HUES6 (cell line): Measurements from ENCODE around the gene EIF4B.

Experiments
- H3K27ac ChIP-seq: 2 replicates; pipeline ENCODE4 v1.7.0; 2013; ENCODE audit warnings: low read depth, mild to moderate bottlenecking, low read length, inconsistent platforms
- H3K27me3 ChIP-seq: 2 replicates; pipeline ENCODE4 v1.6.1; 2013; ENCODE audit warnings: low read length; ENCODE audit not compliant: control insufficient read depth, insufficient read depth
- H3K36me3 ChIP-seq: 2 replicates; pipeline ENCODE4 v1.6.1; 2013; ENCODE audit warnings: low read length; ENCODE audit not compliant: control insufficient read depth, insufficient read depth
- H3K4me1 ChIP-seq: 2 replicates; pipeline ENCODE4 v1.6.1; 2013; ENCODE audit warnings: low read length; ENCODE audit not compliant: control insufficient read depth, insufficient read depth
- H3K4me3 ChIP-seq: 2 replicates; pipeline ENCODE4 v1.5.1; 2013; ENCODE audit warnings: low read depth, low read length
- H3K9ac ChIP-seq: one replicate; pipeline ENCODE4 v1.6.1; 2013; ENCODE audit warnings: mild to moderate bottlenecking, low read length
- H3K9me3 ChIP-seq: 2 replicates; pipeline ENCODE4 v1.6.1; 2013; ENCODE audit warnings: low read depth, low read length; ENCODE audit not compliant: control insufficient read depth, insufficient read depth

The EIF4B gene

DNA sequence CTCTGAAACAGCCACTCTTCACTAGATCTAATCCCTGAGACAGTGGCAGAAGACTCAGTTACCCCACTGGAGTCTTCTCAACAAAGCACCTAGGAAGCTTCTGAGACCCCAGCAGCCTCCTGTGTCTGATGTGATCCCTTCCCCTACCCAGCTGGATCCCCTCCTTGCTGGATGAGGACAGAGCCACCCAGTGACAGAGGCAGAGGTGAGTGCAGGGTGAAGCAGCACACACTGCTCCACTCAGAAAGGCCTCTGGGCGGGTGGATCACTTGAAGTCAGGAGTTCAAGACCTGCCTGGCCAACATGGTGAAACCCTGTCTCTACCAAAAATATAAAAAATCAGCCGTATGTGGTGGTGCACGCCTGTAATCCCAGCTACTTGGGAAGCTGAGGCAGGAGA is 70.2 kb downstream of the EIF4B start:
- Histone ChIP-seq H3K27me3 (peaks cover 13% of the 10 kb centered on the region), H3K4me1 (peaks cover 20% of the 10 kb centered on the region), H3K36me3 (peaks cover 12% of the 10 kb centered on the region; the same call in 1 of the 2 replicates), H3K9me3 (no peaks in the 10 kb centered on the region), H3K4me3 (no peak overlapping the region), H3K9ac (no peak overlapping the region), H3K27ac (no peak overlapping the region)

DNA sequence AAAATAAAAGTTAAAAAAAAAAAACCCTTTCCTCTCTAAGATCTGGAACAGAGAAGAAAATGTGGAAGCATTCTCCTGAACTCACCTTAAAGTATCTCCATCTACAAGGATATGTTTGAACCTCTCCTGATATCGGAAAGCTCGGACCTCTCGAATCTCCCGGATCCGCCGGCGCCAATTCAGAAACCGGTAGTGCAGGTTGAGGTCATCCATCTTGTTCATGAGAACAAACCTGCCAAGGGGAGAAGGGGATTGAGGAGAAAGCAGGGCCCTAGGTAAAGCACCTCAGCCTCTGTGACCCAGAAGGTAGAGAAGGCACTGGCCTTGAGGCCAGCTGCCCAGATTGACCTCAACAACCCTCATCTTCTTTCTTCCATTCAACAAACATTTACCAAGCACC is 70.8 kb downstream of the EIF4B start:
- Histone ChIP-seq H3K27ac (no peak overlapping the region), H3K36me3 (peaks cover 12% of the 10 kb centered on the region; the same call in 1 of the 2 replicates), H3K9ac (no peak overlapping the region)

DNA sequence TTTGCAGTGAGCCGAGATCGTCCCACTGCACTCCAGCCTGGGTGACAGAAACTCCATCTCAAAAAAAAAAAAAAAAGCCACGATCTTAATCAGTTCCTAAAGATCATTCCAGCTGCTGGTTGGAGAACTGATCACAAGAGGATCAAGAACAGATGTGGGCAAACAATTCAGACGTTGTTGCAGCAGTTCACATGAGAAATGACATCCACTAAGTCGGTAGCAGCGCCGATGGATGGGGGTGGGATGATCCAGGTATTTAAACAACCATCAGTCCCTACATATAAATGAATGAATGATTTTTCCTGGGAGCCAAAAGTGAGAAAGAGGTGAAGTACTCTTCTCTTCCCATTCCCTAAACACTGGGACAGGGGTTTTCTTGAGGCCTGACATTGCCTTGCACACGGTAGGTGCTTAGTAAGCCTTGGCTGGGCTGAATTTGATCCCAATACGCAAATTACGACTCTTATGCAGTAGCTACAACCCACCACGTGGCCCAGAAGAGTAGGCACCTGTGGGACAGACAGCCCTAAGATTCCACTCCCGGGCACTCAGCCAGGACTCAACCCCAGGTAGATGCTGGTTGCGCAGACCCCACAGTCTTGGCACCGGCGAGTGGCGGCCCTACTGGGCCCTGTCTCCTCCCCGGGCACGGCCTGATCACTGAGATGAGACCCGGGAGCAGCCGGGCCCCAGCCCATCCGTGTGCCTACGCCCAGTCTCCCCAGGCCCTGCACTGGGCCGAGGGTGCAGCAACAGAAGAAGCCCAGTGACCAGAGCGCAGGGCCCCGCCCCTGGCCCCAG is 72.4 kb downstream of the EIF4B start:
- H3K27ac ChIP-seq = no peak overlapping the region
- no peaks in the 10 kb centered on the region for H3K9me3 ChIP-seq
- peaks cover 21% of the 10 kb centered on the region for H3K27me3 ChIP-seq
- peak overlapping the region; percentile 66 for H3K4me3 ChIP-seq
- H3K9ac ChIP-seq = peak overlapping the region; percentile 47
- peaks cover 12% of the 10 kb centered on the region; the same call in 1 of the 2 replicates for H3K36me3 ChIP-seq
- H3K4me1 ChIP-seq = peaks cover 9% of the 10 kb centered on the region

More for the DNA sequence above, 70.8 kb downstream of the EIF4B start:
- peaks cover 18% of the 10 kb centered on the region for H3K27me3 ChIP-seq
- H3K4me3 ChIP-seq = no peak overlapping the region
- no peaks in the 10 kb centered on the region for H3K9me3 ChIP-seq
- H3K4me1 ChIP-seq = peaks cover 18% of the 10 kb centered on the region

- peaks cover 9% of the 10 kb centered on the region for H3K4me1 ChIP-seq
- H3K9me3 ChIP-seq = no peaks in the 10 kb centered on the region
- H3K4me3 ChIP-seq = peak within 1 kb of the TSS; percentile 66
- peaks cover 5% of the 10 kb centered on the region; the same call in 1 of the 2 replicates for H3K36me3 ChIP-seq
- H3K27ac ChIP-seq = peak within 1 kb of the TSS; percentile 49; the same call in 1 of the 2 replicates
- peak within 1 kb of the TSS; percentile 69 for H3K9ac ChIP-seq
- H3K27me3 ChIP-seq = peaks cover 21% of the 10 kb centered on the region
Measured at GRCh38 chr12:53079226-53080117, 73.2 kb downstream of the EIF4B start, which contains the start of gene SPRYD3. Gene SPRYD3, minus strand, starts transcription at chr12:53079390. Its CDS starts 57 bp downstream, at chr12:53079333.

- peaks cover 30% of the 10 kb centered on the region for H3K27me3 ChIP-seq
- H3K4me1 ChIP-seq = peaks cover 9% of the 10 kb centered on the region
- no peak overlapping the region for H3K27ac ChIP-seq
- H3K9ac ChIP-seq = no peak overlapping the region
- no peaks in the 10 kb centered on the region for H3K9me3 ChIP-seq
- H3K36me3 ChIP-seq = no peaks in the 10 kb centered on the region
- H3K4me3 ChIP-seq = no peak overlapping the region
Measured at GRCh38 chr12:53082637-53083175, 76.5 kb downstream of the EIF4B start.

GRCh38 chr12:53086361-53086760 is 80.1 kb downstream of the EIF4B start:
- no peak overlapping the region for H3K9ac ChIP-seq
- no peaks in the 10 kb centered on the region for H3K36me3 ChIP-seq
- H3K4me3 ChIP-seq = no peak overlapping the region
- no peak overlapping the region for H3K27ac ChIP-seq
- H3K9me3 ChIP-seq = no peaks in the 10 kb centered on the region
- no peaks in the 10 kb centered on the region for H3K4me1 ChIP-seq
- peaks cover 22% of the 10 kb centered on the region for H3K27me3 ChIP-seq

DNA sequence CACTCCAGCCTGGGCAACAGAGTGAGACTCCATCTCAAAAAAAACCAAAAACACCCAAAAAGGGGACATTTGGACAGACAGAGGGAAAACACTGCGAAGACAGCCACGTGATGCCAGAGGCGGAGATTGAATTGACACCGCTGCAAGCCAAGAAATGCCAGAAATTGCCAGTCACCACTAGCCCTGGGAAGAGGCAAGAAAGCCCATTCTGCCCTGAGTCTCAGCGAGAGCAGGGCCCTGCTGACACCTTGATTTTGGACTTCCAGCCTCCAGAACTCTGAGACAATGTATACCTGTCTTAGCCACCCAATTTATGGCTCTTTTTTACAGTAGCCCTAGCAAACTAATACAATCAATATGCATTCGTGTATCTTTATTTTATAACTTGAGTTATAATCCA is 83.8 kb downstream of the EIF4B start:
- Histone ChIP-seq H3K36me3 (no peaks in the 10 kb centered on the region), H3K4me3 (no peak overlapping the region), H3K27me3 (peaks cover 16% of the 10 kb centered on the region; the same call in 1 of the 2 replicates), H3K9ac (no peak overlapping the region), H3K4me1 (no peaks in the 10 kb centered on the region), H3K9me3 (no peaks in the 10 kb centered on the region), H3K27ac (no peak overlapping the region)

DNA sequence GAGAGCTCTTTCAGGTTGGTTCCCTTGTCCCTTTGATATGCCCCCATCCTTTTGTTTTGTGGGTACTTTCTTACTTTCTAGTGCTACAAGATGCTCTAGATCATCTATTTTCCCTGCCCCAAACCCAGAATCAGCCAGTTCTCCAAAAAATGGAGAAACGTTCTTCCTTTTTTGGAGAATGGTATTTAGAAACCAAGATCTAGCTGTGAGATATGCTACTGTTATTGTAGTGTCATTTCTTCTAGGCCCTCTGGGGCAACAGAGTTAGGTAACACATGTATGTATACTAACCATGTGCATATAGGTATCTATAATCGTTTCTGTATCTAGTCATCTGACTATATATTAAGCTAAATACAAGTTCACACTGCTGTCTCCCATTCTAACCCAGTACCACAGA is 84.3 kb downstream of the EIF4B start:
- Histone ChIP-seq H3K36me3 (no peaks in the 10 kb centered on the region), H3K4me3 (no peak overlapping the region), H3K27me3 (peaks cover 16% of the 10 kb centered on the region; the same call in 1 of the 2 replicates), H3K9ac (no peak overlapping the region), H3K4me1 (no peaks in the 10 kb centered on the region), H3K27ac (no peak overlapping the region), H3K9me3 (no peaks in the 10 kb centered on the region)

DNA sequence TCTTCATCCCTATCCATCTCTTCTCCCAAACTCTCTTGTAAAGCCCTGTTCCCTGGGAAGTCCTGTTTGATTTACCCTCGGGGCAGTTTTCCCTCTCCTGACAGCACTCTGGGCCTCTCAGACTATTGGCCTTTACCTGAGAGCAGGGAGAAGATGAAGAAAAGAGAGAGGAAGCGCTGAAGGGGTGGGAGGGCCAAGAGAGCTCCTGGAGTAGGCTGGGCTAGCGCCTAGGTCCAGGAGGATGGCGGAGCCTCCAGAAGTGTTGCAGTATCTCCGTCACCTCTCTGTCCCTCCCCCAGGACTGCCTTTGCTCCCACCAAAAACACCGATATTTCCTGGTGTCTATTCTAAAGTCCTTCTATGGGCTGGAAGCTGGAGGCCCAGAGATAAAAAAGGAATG is 85.5 kb downstream of the EIF4B start:
- Histone ChIP-seq H3K9me3 (no peaks in the 10 kb centered on the region), H3K27me3 (peaks cover 22% of the 10 kb centered on the region), H3K36me3 (no peaks in the 10 kb centered on the region), H3K9ac (no peak overlapping the region), H3K4me1 (peaks cover 6% of the 10 kb centered on the region), H3K4me3 (no peak overlapping the region), H3K27ac (no peak overlapping the region)
